SK-N-SH (cell line): ENCODE results near the gene IL17REL. TPM values are rescaled to one million over a fixed set of nuclear protein-coding genes. Genes with fewer than 3 reads are reported as not detected.
A peak's percentile ranks its signal among the peaks of the same experiment; 100 is the strongest.

ENCODE experiments used
- CTCF ChIA-PET: fragments of 300-600, 350-600 bp; formaldehyde crosslinking; extraction: SDS; loops from one replicate; lab custom pipeline; 2021; lab: Yijun Ruan, JAX
- POLR2A ChIA-PET: fragments of 350-600 bp; sonication (Branson Sonifier 250); formaldehyde crosslinking; extraction: SDS; loops from one replicate; lab custom pipeline; 2020; ENCODE audit warnings: antibody characterized with exemption, inconsistent platforms; lab: Yijun Ruan, JAX
- DNase-seq: peaks from one replicate; pipeline ENCODE4 v3.0.0; 2012
- H2AFZ ChIP-seq: fragments of 200-600 bp; sonication (generic); 2 replicates; pipeline ENCODE4 v1.8.1; 2016; ENCODE audit warnings: antibody characterized with exemption, mild to moderate bottlenecking, low read depth
- H3F3A ChIP-seq: fragments of 200-600 bp; sonication (generic); replicated peaks from 2 replicates; pipeline ENCODE3; 2016; ENCODE audit warnings: antibody characterized with exemption, mild to moderate bottlenecking; ENCODE audit not compliant: insufficient read depth
- H3K27ac ChIP-seq, 2 experiments: fragments of 200-500 bp in 1 of 2; fragments of 200-600 bp in 1 of 2; sonication (Bioruptor generic) in 1 of 2; sonication (generic), shearing (Covaris generic) in 1 of 2; 2 replicates each; pipeline versions ENCODE4 v1.5.1 to v1.6.1; 2014 to 2016; ENCODE audit warnings: low read depth in 2 of 2, inconsistent platforms in 1 of 2, low read length in 1 of 2, mild to moderate bottlenecking in 1 of 2, mixed read lengths in 1 of 2
- H3K27me3 ChIP-seq: fragments of 200-600 bp; sonication (generic), shearing (Covaris generic); 2 replicates; pipeline ENCODE4 v1.6.1; 2016; ENCODE audit warnings: mixed run types; ENCODE audit not compliant: insufficient read depth
- H3K36me3 ChIP-seq, 2 experiments: fragments of 200-500 bp in 1 of 2; fragments of 200-600 bp in 1 of 2; sonication (Bioruptor generic) in 1 of 2; sonication (generic) in 1 of 2; replicated peaks in 1 of 2; 2 replicates each; pipeline versions ENCODE3 to v1.5.1; 2014 to 2016; ENCODE audit warnings: low read length in 1 of 2, mild to moderate bottlenecking in 1 of 2; ENCODE audit not compliant: insufficient read depth in 2 of 2, control insufficient read depth in 1 of 2
- H3K4me1 ChIP-seq, 2 experiments: fragments of 200-500 bp in 1 of 2; fragments of 200-600 bp in 1 of 2; sonication (Bioruptor generic) in 1 of 2; sonication (generic), shearing (Covaris generic) in 1 of 2; 2 replicates each; pipeline versions ENCODE4 v1.5.1 to v1.6.1; 2014 to 2016; ENCODE audit warnings: low read depth in 1 of 2, low read length in 1 of 2, mixed run types in 1 of 2; ENCODE audit not compliant: insufficient read depth in 2 of 2, control insufficient read depth in 1 of 2
- H3K4me2 ChIP-seq: fragments of 200-600 bp; sonication (generic), shearing (Covaris generic); 2 replicates; pipeline ENCODE4 v1.6.1; 2017; ENCODE audit warnings: mixed run types
- H3K4me3 ChIP-seq, 2 experiments: fragments of 200-500 bp in 1 of 2; fragments of 200-600 bp in 1 of 2; sonication (Bioruptor generic) in 1 of 2; sonication (generic), shearing (Covaris generic) in 1 of 2; 2 replicates each; pipeline versions ENCODE4 v1.5.1 to v1.8.1; 2014 to 2016; ENCODE audit warnings: low read depth in 2 of 2, inconsistent platforms in 1 of 2, low read length in 1 of 2, mild to moderate bottlenecking in 1 of 2, mixed read lengths in 1 of 2, moderate library complexity in 1 of 2
- H3K79me2 ChIP-seq: fragments of 200-600 bp; sonication (generic); 2 replicates; pipeline ENCODE4 v1.8.1; 2017; ENCODE audit warnings: mild to moderate bottlenecking; ENCODE audit not compliant: insufficient read depth
- H3K9ac ChIP-seq: fragments of 200-600 bp; sonication (generic); 2 replicates; pipeline ENCODE4 v1.6.1; 2017; ENCODE audit warnings: mixed run types
- H3K9me2 ChIP-seq: fragments of 200-600 bp; sonication (generic); 2 replicates; pipeline ENCODE4 v1.6.1; 2017; ENCODE audit warnings: mixed run types
- H3K9me3 ChIP-seq: fragments of 200-600 bp; sonication (generic); 2 replicates; pipeline ENCODE4 v1.6.1; 2017; ENCODE audit warnings: mixed run types, mild to moderate bottlenecking, moderate library complexity
- H4K20me1 ChIP-seq: fragments of 200-600 bp; sonication (generic); 2 replicates; pipeline ENCODE4 v1.6.1; 2017; ENCODE audit warnings: mild to moderate bottlenecking, mixed run types; ENCODE audit not compliant: insufficient read depth
- EP300 ChIP-seq, 2 experiments: IDR thresholded peaks; 2 replicates each; pipeline versions ENCODE4 v1.4.0 to v1.6.1; 2012; ENCODE audit warnings: borderline replicate concordance in 1 of 2, low read depth in 1 of 2, low read length in 1 of 2
- FOXM1 ChIP-seq: IDR thresholded peaks from 2 replicates; pipeline ENCODE4 v1.4.0; 2012; ENCODE audit warnings: low read depth, mild to moderate bottlenecking
- GATA2 ChIP-seq: sonication (generic); formaldehyde crosslinking; IDR thresholded peaks from 2 replicates; pipeline ENCODE4 v1.5.0; 2020; ENCODE audit warnings: mild to moderate bottlenecking, missing genetic modification reagents
- NFIC ChIP-seq: IDR thresholded peaks from 2 replicates; pipeline ENCODE4 v1.4.0; 2012; ENCODE audit warnings: borderline replicate concordance
- NRF1 ChIP-seq: IDR thresholded peaks from 2 replicates; pipeline ENCODE4 v1.6.1; 2012; ENCODE audit warnings: low read depth, mild to moderate bottlenecking, low read length
- RAD21 ChIP-seq: IDR thresholded peaks from 2 replicates; pipeline ENCODE4 v1.6.1; 2012; ENCODE audit warnings: mild to moderate bottlenecking, low read length
- REST ChIP-seq: IDR thresholded peaks from 2 replicates; pipeline ENCODE4 v1.6.1; 2012; ENCODE audit warnings: mild to moderate bottlenecking, low read depth, low read length, moderate library complexity
- SMC3 ChIP-seq: IDR thresholded peaks from 2 replicates; pipeline ENCODE4 v1.6.1; 2012; ENCODE audit warnings: low read depth, low read length, improper control_type of control experiment
- TCF12 ChIP-seq: IDR thresholded peaks from 2 replicates; pipeline ENCODE4 v1.4.0; 2012
- TEAD4 ChIP-seq: IDR thresholded peaks from 2 replicates; pipeline ENCODE4 v1.4.0; 2012; ENCODE audit warnings: mild to moderate bottlenecking, borderline replicate concordance; ENCODE audit not compliant: insufficient read depth
- USF1 ChIP-seq: IDR thresholded peaks from 2 replicates; pipeline ENCODE4 v1.4.0; 2012; ENCODE audit warnings: low read depth, borderline replicate concordance
- YY1 ChIP-seq: IDR thresholded peaks from 2 replicates; pipeline ENCODE4 v1.4.0; 2012; ENCODE audit warnings: low read depth, mild to moderate bottlenecking
- ZBTB33 ChIP-seq: IDR thresholded peaks from 2 replicates; pipeline ENCODE4 v1.4.0; 2012; ENCODE audit warnings: low read depth, borderline replicate concordance
- WGBS: methylation state at CpG from one replicate; pipeline ENCODE4 v1.1.6; 2017; ENCODE audit warnings: low lambda C conversion rate; 5-methylcytosine and 5-hydroxymethylcytosine counted together
- polyA plus RNA-seq, 3 experiments: library from polyadenylated mRNA; depleted of rRNA; stranded (reverse); fragments of >200 nt; gene quantifications; 2 replicates each; pipeline ENCODE4 v1.2.3, GENCODE V29; 2012
- TF ChIP-seq, protein P1 (sequence below): IDR thresholded peaks from 2 replicates; pipeline ENCODE4; 2012

Gene IL17REL
- polyA plus RNA-seq, 1 of the 3 experiments (the other 2 are of a cell fraction) = not detected

DNA sequence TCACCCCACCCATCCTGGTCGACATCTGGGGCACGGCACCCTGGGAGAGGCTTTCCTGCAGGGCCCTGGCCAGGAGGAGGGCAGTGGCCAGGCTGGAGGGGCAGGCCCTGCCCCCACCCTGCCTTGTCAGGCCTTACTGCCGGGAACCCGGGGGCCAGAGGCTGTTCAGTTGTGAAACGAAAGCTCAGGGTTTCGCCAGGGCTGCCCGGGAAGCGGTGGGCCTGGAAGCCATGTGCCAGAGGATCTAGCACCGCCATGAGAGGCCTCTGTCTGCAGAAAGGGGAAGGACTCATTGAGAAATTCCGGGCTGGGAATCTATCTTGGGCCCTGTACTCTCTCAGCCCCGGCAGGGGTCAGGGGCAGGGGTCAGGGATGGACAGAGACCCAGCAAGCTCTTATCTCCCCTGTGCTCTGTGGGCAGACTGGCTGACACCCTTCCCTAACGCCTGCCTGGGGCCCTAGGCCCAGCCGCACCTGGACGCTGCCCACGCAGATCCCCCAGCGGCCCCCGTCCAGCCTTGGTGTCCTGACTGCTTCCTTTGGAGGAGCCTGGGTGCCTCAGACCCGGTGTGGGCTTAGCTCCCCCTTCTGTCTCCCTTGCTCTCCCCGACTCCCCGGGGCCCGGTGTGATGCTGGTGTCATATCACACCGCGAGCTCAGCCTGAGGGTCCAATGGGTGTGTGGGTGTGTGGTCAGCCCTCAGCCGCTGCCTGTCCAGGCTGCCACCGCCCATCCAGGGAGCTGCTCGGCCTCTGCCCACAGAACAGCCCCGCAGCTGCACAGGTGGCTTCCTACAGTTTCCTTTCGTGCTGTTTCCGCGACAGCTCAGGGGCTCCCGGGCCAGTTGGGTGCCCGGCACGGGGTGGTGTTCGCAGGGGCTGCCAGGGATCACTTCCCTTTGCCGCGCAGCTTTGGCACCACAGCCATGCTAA lies 45.5 kb downstream of the IL17REL start:
- ChIA-PET POLR2A (no interaction called here), CTCF (interaction anchor here (1.0 to 3.9 kb wide), 7 partner anchors 13 to 179 kb away, joined by 4 to 18 read pairs (median 9); no protein-coding TSS in a partner anchor)
- peak; percentile 51 for DNase-seq
- Histone ChIP-seq H3K4me1 (peaks cover 19 to 29% of the 10 kb centered on the region in 2 experiments; a peak in 2 of 4 replicates), H3K79me2 (peaks cover 21% of the 10 kb centered on the region), H4K20me1 (no peaks in the 10 kb centered on the region), H3K27me3 (no peaks in the 10 kb centered on the region), H3K9me3 (no peaks in the 10 kb centered on the region), H3K9me2 (no peaks in the 10 kb centered on the region), H3K9ac (no peak overlapping the region), H3K36me3 (peaks cover 5 to 16% of the 10 kb centered on the region in 2 experiments), H3K4me2 (no peak overlapping the region), H3K27ac (peak overlapping the region in 1 of 2 experiments; percentile 43; a peak in 1 of 4 replicates), H3K4me3 (no peak overlapping the region), H3F3A (no peaks in the 10 kb centered on the region), H2AFZ (no peak overlapping the region)
- TF ChIP-seq REST (no peak), SMC3 (no peak), EP300 (IDR thresholded peaks at IDR 0.05; ENCODE audit: borderline replicate concordance in 1 of 2, low read depth in 1 of 2, low read length in 1 of 2) (no peak), NFIC (no peak), USF1 (no peak), NRF1 (no peak)
- WGBS = 96% methylated on average over 10 of the region's 36 CpGs

DNA sequence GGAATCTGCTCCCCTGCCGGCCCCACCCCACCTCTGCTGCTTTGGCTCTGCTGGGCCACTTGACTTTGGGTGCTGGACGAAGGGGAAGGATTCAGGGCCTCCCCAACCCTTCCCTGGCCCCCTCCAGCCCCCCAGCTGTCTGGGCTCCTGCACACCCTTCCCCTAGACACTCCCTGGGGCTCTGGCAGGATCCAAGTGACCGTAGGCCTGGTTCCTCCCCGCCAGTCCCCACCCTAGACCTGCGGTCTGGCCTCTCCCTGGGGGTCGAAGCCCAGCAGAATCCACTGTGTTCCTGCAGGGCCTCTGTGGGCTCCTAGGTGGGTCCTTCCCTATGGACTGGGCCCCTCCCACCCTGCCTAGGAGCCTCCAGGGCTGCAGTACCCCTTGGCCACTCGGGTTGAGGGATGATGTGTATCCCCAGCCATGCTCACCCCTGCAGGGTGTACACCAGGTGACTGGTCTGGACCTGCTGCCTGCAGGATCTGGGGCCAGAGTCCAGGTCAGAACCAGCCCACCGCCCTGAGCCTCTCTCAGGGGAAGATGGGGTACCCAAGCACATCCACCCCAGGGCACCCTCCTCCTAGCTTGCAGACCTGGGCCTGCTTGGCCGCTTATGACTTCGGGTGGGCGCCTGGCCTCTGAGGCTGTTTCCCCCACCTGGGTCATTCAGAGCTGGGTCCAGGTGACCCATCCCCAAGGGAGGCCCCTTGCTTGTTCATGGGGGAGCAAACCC lies 46.4 kb downstream of the IL17REL start:
- CTCF ChIA-PET = interaction anchor here (1.0 to 3.9 kb wide), 5 partner anchors 14 to 64 kb away, joined by 4 to 18 read pairs (median 10); no protein-coding TSS in a partner anchor
- H4K20me1 ChIP-seq = peaks cover 7% of the 10 kb centered on the region
- no peaks in the 10 kb centered on the region for H3K9me2 ChIP-seq

More for the DNA sequence above, 46.4 kb downstream of the IL17REL start:
- no peak overlapping the region for H3K9ac ChIP-seq
- H3K4me1 ChIP-seq = peaks cover 19 to 35% of the 10 kb centered on the region in 2 experiments; a peak in 2 of 4 replicates
- peaks cover 5 to 16% of the 10 kb centered on the region in 2 experiments for H3K36me3 ChIP-seq
- 100% methylated on average over 1 of the region's 11 CpGs for WGBS
- TF ChIP-seq NRF1 (no peak), GATA2 (no peak), NFIC (no peak), FOXM1 (no peak), ZBTB33 (no peak), RAD21 (no peak), YY1 (no peak), TCF12 (no peak), TEAD4 (no peak)
- TF ChIP-seq, protein P1, sequence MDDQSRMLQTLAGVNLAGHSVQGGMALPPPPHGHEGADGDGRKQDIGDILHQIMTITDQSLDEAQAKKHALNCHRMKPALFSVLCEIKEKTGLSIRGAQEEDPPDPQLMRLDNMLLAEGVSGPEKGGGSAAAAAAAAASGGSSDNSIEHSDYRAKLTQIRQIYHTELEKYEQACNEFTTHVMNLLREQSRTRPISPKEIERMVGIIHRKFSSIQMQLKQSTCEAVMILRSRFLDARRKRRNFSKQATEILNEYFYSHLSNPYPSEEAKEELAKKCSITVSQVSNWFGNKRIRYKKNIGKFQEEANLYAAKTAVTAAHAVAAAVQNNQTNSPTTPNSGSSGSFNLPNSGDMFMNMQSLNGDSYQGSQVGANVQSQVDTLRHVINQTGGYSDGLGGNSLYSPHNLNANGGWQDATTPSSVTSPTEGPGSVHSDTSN = no peak
- no peaks in the 10 kb centered on the region for H3F3A ChIP-seq
- no peaks in the 10 kb centered on the region for H3K9me3 ChIP-seq
- POLR2A ChIA-PET = no interaction called here
- H3K27me3 ChIP-seq = no peaks in the 10 kb centered on the region
- peaks cover 29% of the 10 kb centered on the region for H3K79me2 ChIP-seq
- H2AFZ ChIP-seq = no peak overlapping the region
- H3K27ac ChIP-seq = no peak overlapping the region
- no peak overlapping the region for H3K4me3 ChIP-seq
- peak; percentile 30 for DNase-seq
- no peak overlapping the region for H3K4me2 ChIP-seq
